C4-2B (cell line): ENCODE results near the gene RASSF5.

ENCODE experiments used
- CTCF ChIP-seq: fragments of 450-650 bp; conservative IDR thresholded peaks from 2 replicates; pipeline ENCODE4 v1.5.1; 2017; ENCODE audit warnings: mild to moderate bottlenecking
- ZFX ChIP-seq: fragments of 450-650 bp; IDR thresholded peaks from 2 replicates; pipeline ENCODE4 v1.6.1; 2017

- TF ChIP-seq CTCF (no peak), ZFX (no peak)
These were observed 66.4 kb downstream of the RASSF5 start for GRCh38 chr1:206573762-206574161.
